ENCODE measurements around the gene CTU2. TPM values are rescaled to one million over a fixed set of nuclear protein-coding genes. Genes with fewer than 3 reads are reported as not detected.

CTU2 gene
- polyA plus RNA-seq, 1 of the 3 experiments (the other 2 are of a cell fraction), result 16.2 TPM

- CTCF ChIA-PET, result no interaction called here
- no peak overlapping the region for H3K4me2 ChIP-seq
- peaks cover 9% of the 10 kb centered on the region; the same call in 1 of the 2 replicates for H3K79me2 ChIP-seq (ENCODE audit: insufficient read depth)
- no peak overlapping the region for H3K4me3 ChIP-seq (ENCODE audit: low read depth in 2 of 2, low read length in 1 of 2)
- POLR2A ChIA-PET, result no interaction called here
- DNase-seq, result no peak
- H3K9ac ChIP-seq, result no peak overlapping the region
- no peak overlapping the region; a peak in 1 of 4 replicates for H3K27ac ChIP-seq (ENCODE audit: low read depth in 2 of 2, low read length in 1 of 2)
- peaks cover 4 to 51% of the 10 kb centered on the region in 2 experiments; a peak in 2 of 4 replicates for H3K4me1 ChIP-seq (ENCODE audit: control insufficient read depth in 1 of 2, insufficient read depth in 2 of 2, low read depth in 1 of 2, low read length in 1 of 2)
- 92% methylated on average over 26 of the region's 28 CpGs for WGBS (ENCODE audit: low lambda C conversion rate)
- TF ChIP-seq REST (IDR thresholded peaks at IDR 0.05; ENCODE audit: low read depth, low read length) (no peak), YY1 (IDR thresholded peaks at IDR 0.05; ENCODE audit: low read depth) (no peak), TEAD4 (IDR thresholded peaks at IDR 0.05; ENCODE audit: borderline replicate concordance, insufficient read depth) (no peak)
- peaks cover 7% of the 10 kb centered on the region for H4K20me1 ChIP-seq (ENCODE audit: insufficient read depth)
- no peaks in the 10 kb centered on the region for H3K27me3 ChIP-seq (ENCODE audit: insufficient read depth)
- H2AFZ ChIP-seq (ENCODE audit: low read depth), result no peak overlapping the region
- H3K36me3 ChIP-seq (replicated peaks in 1 of 2; ENCODE audit: control insufficient read depth in 1 of 2, insufficient read depth in 2 of 2, low read length in 1 of 2), result peaks cover 5 to 42% of the 10 kb centered on the region in 2 experiments
- no peaks in the 10 kb centered on the region for H3K9me3 ChIP-seq
- H3F3A ChIP-seq (replicated peaks; ENCODE audit: insufficient read depth), result peaks cover 9% of the 10 kb centered on the region
- no peaks in the 10 kb centered on the region for H3K9me2 ChIP-seq
Observed at GRCh38 chr16:88726981-88727380, 20.7 kb downstream of the CTU2 start.

- no peak overlapping the region for H3K4me3 ChIP-seq (ENCODE audit: low read depth in 2 of 2, low read length in 1 of 2)
- DNase-seq, result peak; percentile 77
- peaks cover 9% of the 10 kb centered on the region; the same call in 1 of the 2 replicates for H3K79me2 ChIP-seq (ENCODE audit: insufficient read depth)
- TF ChIP-seq JUND (IDR thresholded peaks at IDR 0.05), result no peak
- 0 out of 4 replicates have a peak, but pooled peaks of 1 of the 2 experiments have one; percentile 15 for TF ChIP-seq EP300 (IDR thresholded peaks at IDR 0.05; ENCODE audit: borderline replicate concordance in 1 of 2, low read depth in 1 of 2, low read length in 1 of 2)
- TF ChIP-seq MXI1 (IDR thresholded peaks at IDR 0.05; ENCODE audit: low read depth, low read length), result peak; percentile 95
- TF ChIP-seq NFIC (IDR thresholded peaks at IDR 0.05; ENCODE audit: borderline replicate concordance), result no peak
- no peak for TF ChIP-seq TEAD4 (IDR thresholded peaks at IDR 0.05; ENCODE audit: borderline replicate concordance, insufficient read depth)
- TF ChIP-seq USF1 (IDR thresholded peaks at IDR 0.05; ENCODE audit: borderline replicate concordance, low read depth), result no peak
- no peak for TF ChIP-seq FOXM1 (IDR thresholded peaks at IDR 0.05; ENCODE audit: low read depth)
- TF ChIP-seq GATA2 (CRISPR knock-in tag; IDR thresholded peaks at IDR 0.05), result no peak
- H3K9me3 ChIP-seq, result no peaks in the 10 kb centered on the region
- H3K4me1 ChIP-seq (ENCODE audit: control insufficient read depth in 1 of 2, insufficient read depth in 2 of 2, low read depth in 1 of 2, low read length in 1 of 2), result peaks cover 4 to 54% of the 10 kb centered on the region in 2 experiments; a peak in 2 of 4 replicates
- peaks cover 16% of the 10 kb centered on the region for H4K20me1 ChIP-seq (ENCODE audit: insufficient read depth)
- H3K9me2 ChIP-seq, result no peaks in the 10 kb centered on the region
- no peaks in the 10 kb centered on the region for H3K27me3 ChIP-seq (ENCODE audit: insufficient read depth)
- WGBS (ENCODE audit: low lambda C conversion rate), result 88% methylated on average over 19 of the region's 20 CpGs
- no peak overlapping the region for H2AFZ ChIP-seq (ENCODE audit: low read depth)
- H3K36me3 ChIP-seq (replicated peaks in 1 of 2; ENCODE audit: control insufficient read depth in 1 of 2, insufficient read depth in 2 of 2, low read length in 1 of 2), result peaks cover 5 to 35% of the 10 kb centered on the region in 2 experiments
- H3K9ac ChIP-seq, result no peak overlapping the region
- ChIA-PET POLR2A (no interaction called here), CTCF (no interaction called here)
- H3K27ac ChIP-seq (ENCODE audit: low read depth in 2 of 2, low read length in 1 of 2), result peak overlapping the region in 1 of 2 experiments; percentile 51; a peak in 1 of 4 replicates
- peaks cover 12% of the 10 kb centered on the region for H3F3A ChIP-seq (replicated peaks; ENCODE audit: insufficient read depth)
- H3K4me2 ChIP-seq, result no peak overlapping the region
Observed at GRCh38 chr16:88727871-88728270, 21.6 kb downstream of the CTU2 start.
